SIG-M5 (cell line): ENCODE data around the gene DOP1B.
"Not testable (repeated sequence)": the region's sequence is repeated elsewhere in the genome, so short reads cannot be mapped to it uniquely, and the experiment has no call there.

ENCODE experiments used
- DNase-seq: peaks from one replicate; lab custom pipeline; 2025; lab: John Stamatoyannopoulos, UW

The DOP1B gene

DNA sequence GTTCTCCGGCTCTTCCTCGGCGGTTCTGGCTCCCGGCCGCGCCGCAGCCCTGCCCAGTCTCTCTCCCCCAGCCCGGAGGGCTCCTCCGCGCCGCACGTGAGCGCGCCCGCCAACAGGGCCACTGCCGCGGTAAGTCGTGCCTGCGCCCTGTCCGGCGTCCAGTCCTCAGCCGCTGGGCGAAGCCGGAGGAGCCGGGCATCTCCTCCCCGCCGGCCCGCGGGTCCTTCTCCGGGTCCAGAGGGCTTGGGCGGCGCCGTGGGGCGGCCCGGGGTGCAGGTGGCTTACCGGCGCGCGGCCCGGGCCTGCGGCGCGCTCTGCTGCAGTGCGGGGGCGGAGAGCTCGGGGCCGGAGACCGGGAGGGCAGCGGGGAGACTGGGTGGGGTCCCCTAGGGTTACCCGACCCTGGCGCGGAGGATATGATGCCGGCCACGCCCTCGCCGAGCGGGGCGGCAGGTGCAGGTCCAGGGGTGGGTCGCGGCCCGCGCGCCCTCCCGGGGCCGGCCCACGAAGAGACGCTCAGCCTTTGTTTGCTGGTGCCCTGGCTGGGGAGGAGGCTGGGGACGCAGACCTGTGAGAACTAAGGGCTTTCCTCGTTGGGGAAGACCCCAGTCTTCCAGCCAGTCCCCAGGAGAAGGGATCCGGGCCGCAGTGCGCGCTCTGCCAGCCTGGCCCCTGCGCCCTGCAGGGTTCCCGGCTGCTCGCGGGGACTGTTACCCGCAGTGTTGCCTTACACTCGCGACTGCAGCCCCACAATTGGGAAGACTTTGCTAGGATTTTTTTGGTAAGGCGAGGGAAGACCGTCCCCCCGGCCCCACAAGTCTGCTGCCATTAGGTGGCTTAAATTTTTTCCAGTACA is at the start of gene DOP1B:
Gene DOP1B (plus strand): TSS at position 10 of the 856 bp plus-strand sequence. CDS start 7,910 bp downstream, outside the sequence.
- no peak for DNase-seq

DNA sequence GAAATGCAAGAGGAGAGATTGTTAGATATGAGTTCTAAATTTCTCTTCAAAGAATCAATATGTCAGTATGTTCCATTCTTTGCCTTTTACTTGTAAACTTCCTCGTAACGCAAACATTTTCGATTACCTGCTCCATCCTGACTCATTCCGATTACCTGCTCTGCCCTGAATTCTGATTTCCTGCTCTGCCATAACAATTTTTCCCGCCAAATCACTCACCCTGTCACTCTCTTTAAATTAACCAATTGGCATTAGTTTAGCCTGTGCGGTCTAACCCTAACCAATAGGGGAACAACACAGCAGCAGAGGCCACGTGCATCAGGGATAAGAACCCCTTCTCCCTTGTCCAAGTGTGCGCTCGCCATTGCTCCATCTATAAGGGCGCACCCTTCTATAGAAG is 46.8 kb upstream of the DOP1B start:
- no peak for DNase-seq

DNA sequence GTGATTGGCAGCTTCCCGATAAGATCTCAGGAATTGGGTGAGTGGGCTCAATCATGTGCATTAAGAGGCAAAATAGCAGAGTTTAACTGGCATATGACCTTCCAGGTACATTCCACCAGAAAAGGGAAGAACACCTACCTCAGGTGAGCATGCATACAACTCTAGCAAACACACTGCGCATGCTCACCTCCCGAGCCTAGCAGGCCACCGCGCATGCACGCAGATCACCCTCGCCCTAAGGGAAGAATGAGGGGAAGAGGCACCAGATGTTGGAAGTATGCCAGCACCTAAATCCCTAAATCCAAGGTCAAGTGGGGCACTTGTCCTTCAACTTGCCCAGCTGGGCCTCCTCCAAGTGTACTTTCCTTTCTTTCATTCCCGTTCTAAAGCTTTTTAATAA is 45.4 kb upstream of the DOP1B start:
- DNase-seq = no peak

- DNase-seq = no peak
These were observed 42.8 kb upstream of the DOP1B start for GRCh38 chr21:36113647-36114428.

- DNase-seq = no peak
These were observed 41.4 kb upstream of the DOP1B start for GRCh38 chr21:36115138-36115730.

GRCh38 chr21:36117286-36117741 is 39.3 kb upstream of the DOP1B start:
- no peak for DNase-seq

GRCh38 chr21:36120304-36120888 is 36.2 kb upstream of the DOP1B start:
- no peak for DNase-seq

DNA sequence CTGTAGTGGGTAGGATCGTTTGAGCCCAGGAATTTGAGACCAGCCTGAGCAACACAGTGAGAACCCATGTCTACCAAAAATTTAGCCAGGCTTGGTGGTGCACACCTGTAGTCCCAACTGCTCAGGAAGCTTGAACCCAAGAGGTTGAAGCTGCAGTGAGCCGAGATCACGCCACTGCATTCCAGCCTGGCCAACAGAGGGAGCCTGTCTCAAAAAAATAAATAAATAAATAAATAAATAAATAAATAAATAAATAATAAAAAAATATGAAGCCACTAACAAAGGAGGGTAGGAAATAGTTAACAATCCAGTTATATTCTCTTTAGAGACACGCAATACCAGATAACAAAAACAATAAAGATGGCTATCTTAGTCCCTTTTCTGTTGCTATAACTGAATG is 33.6 kb upstream of the DOP1B start:
- no peak for DNase-seq

DNA sequence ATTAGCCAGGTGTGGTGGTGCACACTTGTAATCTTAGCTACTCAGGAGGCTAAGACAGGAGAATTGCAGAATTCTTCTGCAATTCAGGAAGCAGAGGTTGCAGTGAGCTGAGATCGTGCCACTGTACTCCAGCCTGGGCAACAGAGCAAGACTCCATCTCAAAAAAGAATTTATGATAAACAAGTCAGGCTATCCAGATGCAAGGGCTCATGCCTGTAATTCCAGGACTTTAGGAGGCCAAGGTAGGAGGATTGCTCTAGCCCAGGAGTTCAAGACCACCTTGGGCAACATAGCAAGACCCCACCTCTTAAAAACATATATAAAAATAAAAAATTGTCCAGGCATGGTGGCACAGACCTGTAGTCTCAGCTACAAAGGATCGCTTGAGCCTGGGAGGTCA is 32.2 kb upstream of the DOP1B start:
- DNase-seq = no peak

DNA sequence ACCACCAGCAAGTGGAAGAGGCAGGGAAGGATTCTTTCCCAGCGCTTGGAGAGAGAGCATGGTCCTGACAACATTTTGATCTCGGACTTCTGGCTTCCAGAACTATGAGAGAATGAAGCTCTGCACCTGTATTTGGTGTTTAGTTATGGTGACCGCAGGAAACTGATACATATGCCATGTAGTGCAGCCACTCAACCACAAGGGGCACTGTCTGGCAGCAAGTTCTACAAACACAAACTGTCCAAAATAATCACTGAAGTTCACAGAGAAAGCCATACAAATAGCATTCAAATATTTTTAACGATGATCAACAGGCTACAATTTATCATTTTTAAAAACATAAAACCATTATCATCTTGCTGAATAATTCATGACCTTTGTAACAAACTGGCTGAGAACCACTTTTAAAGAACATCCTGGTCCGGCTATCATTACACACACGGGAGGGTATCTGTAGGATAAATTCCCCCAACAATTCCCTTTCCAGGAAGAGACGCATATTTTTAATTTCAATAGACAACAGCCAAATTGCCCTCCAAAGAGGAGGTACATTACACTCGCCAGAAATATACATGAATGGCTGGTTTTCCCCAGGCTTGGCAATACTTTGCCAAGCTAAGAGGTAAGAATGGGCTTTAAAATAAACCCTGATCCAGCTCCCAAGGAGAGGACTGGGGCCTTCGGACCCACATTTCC is 31.0 kb upstream of the DOP1B start:
- no peak for DNase-seq

- no peak for DNase-seq
These were observed 30.4 kb upstream of the DOP1B start for GRCh38 chr21:36126208-36126565.

DNA sequence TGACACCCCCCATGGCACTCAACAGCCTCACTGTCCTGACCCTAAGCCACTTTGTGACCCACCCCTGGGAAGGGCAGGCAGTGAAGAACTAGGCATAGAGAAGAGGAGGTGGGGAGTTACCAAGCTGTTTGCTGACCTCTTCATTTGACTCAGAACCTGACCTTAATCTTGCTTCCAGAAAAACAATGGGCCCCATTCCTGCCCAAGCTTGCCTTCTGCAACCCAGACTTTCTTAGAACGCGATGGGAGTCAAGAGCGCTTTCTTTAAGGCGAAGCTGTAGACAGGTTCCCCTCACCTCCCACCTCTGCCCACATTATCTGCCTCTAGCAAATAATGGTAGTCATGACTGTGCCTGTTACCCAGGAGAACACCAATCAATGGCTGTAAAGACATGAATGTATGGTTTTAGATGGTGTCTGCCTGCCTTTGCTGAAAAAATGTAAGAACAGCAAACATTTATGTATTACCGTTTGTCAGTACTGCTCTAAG is 30.0 kb upstream of the DOP1B start:
- DNase-seq = no peak

GRCh38 chr21:36127250-36127904 is 29.2 kb upstream of the DOP1B start:
- DNase-seq = no peak

- no peak for DNase-seq
These were observed 28.6 kb upstream of the DOP1B start for GRCh38 chr21:36127977-36128376.

- no peak for DNase-seq
These were observed 27.4 kb upstream of the DOP1B start for GRCh38 chr21:36129219-36129618.

- DNase-seq = not testable (repeated sequence)
These were observed 26.2 kb upstream of the DOP1B start for GRCh38 chr21:36130414-36130762.

GRCh38 chr21:36130839-36131238 is 25.8 kb upstream of the DOP1B start:
- DNase-seq = not testable (repeated sequence)

DNA sequence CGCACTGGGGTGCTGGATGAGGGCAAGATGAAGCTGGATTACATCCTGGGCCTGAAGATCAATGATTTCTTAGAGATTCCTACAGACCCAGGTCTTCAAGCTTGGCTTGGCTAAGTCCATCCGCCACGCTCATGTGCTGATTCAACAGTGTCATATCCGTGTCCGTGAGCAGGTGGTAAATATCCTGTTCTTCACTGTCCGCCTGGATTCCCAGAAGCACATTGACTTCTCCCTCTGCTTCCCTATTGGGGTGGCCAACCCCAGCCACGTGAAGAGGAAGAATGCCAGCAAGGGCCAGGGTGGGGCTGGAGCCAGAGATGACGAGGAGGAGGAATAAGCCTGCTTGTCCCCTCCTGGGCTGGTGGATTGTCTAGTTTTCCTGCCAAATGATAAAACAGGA is 23.9 kb upstream of the DOP1B start:
- DNase-seq = no peak

- DNase-seq = no peak
These were observed 21.7 kb upstream of the DOP1B start, which contains the start of gene CBR3 for GRCh38 chr21:36134803-36135390. Gene CBR3, plus strand, starts transcription at chr21:36135079. Its CDS starts 114 bp downstream, at chr21:36135193.

DNA sequence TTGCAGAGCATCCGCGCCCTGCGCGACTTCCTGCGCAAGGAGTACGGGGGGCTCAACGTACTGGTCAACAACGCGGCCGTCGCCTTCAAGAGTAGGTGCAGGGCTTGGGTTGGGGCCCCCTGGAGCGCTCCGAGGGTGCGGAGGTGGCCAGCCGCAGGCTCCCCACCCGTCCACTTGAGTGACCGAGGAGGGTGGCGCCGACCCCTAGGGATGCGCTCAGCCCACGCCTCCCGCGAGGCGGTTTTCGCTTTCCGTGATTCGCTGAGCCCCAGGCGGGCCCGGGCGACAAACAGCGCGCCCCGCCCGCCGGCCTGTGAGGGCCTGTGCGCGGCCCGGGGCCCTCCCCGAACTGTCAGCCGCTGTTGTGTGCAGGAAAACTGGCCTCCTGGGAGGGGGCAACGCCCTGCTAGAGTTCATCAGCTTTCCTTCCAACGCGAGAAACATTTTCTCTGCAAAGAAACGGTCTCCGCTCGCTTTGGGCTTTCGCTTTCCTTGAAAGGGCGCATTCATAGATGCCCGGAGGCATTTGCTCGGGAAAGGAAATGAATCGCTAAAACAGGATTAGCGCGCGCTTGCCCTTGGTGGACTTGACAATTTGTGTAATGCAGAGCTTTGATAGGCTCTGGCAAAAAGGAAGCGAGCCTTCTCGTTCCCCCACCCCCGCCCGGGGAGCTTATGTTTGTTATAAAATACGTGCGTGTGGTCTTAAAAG is 21.1 kb upstream of the DOP1B start:
- no peak for DNase-seq
